A549 (cell line): ENCODE results near the gene RUNX2. TPM values are rescaled to one million over a fixed set of nuclear protein-coding genes. Genes with fewer than 3 reads are reported as not detected.

Source experiments
- ATAC-seq, 2 experiments: fragments of 200-7000 bp in 1 of 2; fragments of >200 bp in 1 of 2; cut with Nextera tagmentation in 1 of 2; cut with Tn5 transposase in 1 of 2; 3 replicates each; pipeline versions ENCODE4 v1.8.0 to v1.9.1; 2018 to 2020; ENCODE audit warnings: mild to moderate bottlenecking in 1 of 2, moderate library complexity in 1 of 2
- CTCF ChIA-PET: fragments of 300-600 bp; sonication (Branson Sonifier 250); formaldehyde crosslinking; extraction: SDS; loops from one replicate; lab custom pipeline; 2021; ENCODE audit warnings: antibody characterized with exemption, inconsistent platforms; lab: Yijun Ruan, JAX
- POLR2A ChIA-PET: fragments of 350-600 bp; formaldehyde crosslinking; extraction: SDS; loops from one replicate; lab custom pipeline; 2021; ENCODE audit warnings: antibody characterized with exemption, inconsistent platforms; lab: Yijun Ruan, JAX
- DNase-seq, 2 experiments: peaks; one replicate each; pipeline versions ENCODE4 v3.0.0 to v3.0.0-alpha.2; 2011 to 2016; ENCODE audit warnings: low read depth in 1 of 2, low spot score in 1 of 2
- FAIRE-seq: peaks from 2 replicates; lab custom pipeline; 2011; peaks lifted over from hg19 to GRCh38; lab: Jason Lieb, UNC
- H3K27ac ChIP-seq, 2 experiments: fragments of >200 bp; sonication (Bioruptor Twin); formaldehyde crosslinking; 3 replicates each; pipeline ENCODE4 v1.5.1; 2016 to 2017
- H3K4me1 ChIP-seq: fragments of >200 bp; sonication (Bioruptor Twin); formaldehyde crosslinking; 3 replicates; pipeline ENCODE4 v1.6.1; 2016
- H3K4me2 ChIP-seq: fragments of >200 bp; sonication (Bioruptor Twin); formaldehyde crosslinking; 3 replicates; pipeline ENCODE4 v1.6.1; 2016
- H3K4me3 ChIP-seq: fragments of >200 bp; sonication (Bioruptor Twin); formaldehyde crosslinking; 3 replicates; pipeline ENCODE4 v1.5.1; 2016
- H3K9me3 ChIP-seq: fragments of >200 bp; sonication (Bioruptor Twin); formaldehyde crosslinking; 3 replicates; pipeline ENCODE4 v1.6.1; 2016
- BHLHE40 ChIP-seq: IDR thresholded peaks from 2 replicates; pipeline ENCODE4 v1.6.1; 2012; ENCODE audit warnings: low read depth, low read length, inconsistent platforms
- CBX8 ChIP-seq: fragments of 200-600 bp; sonication (generic); IDR thresholded peaks from 2 replicates; pipeline ENCODE4 v1.6.1; 2016
- CEBPB ChIP-seq, 2 experiments: fragments of >200 bp in 1 of 2; sonication (Bioruptor Twin) in 1 of 2; formaldehyde crosslinking in 1 of 2; IDR thresholded peaks; 2 replicates each; pipeline ENCODE4 v1.6.1; 2012 to 2016
- CHD2 ChIP-seq: fragments of 150-350 bp; IDR thresholded peaks from 2 replicates; pipeline ENCODE4 v1.6.1; 2014; ENCODE audit warnings: low read length; ENCODE audit not compliant: partially characterized antibody
- EHF ChIP-seq: fragments of 250-450 bp; sonication (Bioruptor Pico); IDR thresholded peaks from 2 replicates; pipeline ENCODE4 v1.5.0; 2020; ENCODE audit warnings: mild to moderate bottlenecking
- ESRRA ChIP-seq: fragments of 150-350 bp; IDR thresholded peaks from 2 replicates; pipeline ENCODE4 v1.6.1; 2014; ENCODE audit warnings: mild to moderate bottlenecking, low read length, borderline replicate concordance
- GATA3 ChIP-seq: IDR thresholded peaks from 2 replicates; pipeline ENCODE4 v1.6.1; 2012; ENCODE audit warnings: borderline replicate concordance
- HDAC2 ChIP-seq: fragments of 200-600 bp; sonication (generic); IDR thresholded peaks from 2 replicates; pipeline ENCODE4 v1.6.1; 2016
- HEYL ChIP-seq: fragments of 250-450 bp; sonication (Bioruptor Pico); IDR thresholded peaks from 2 replicates; pipeline ENCODE4 v1.8.0; 2021; ENCODE audit warnings: mild to moderate bottlenecking, moderate library complexity
- HOXA7 ChIP-seq: fragments of 250-450 bp; sonication (Bioruptor Pico); IDR thresholded peaks from 2 replicates; pipeline ENCODE4 v1.5.0; 2020; ENCODE audit warnings: mild to moderate bottlenecking, moderate library complexity
- HOXB5 ChIP-seq: fragments of 250-450 bp; sonication (Bioruptor Pico); IDR thresholded peaks from 2 replicates; pipeline ENCODE4 v1.5.0; 2020; ENCODE audit warnings: mild to moderate bottlenecking, moderate library complexity
- JUN ChIP-seq, 2 experiments: fragments of >200 bp; sonication (Bioruptor Twin); formaldehyde crosslinking; IDR thresholded peaks; 2 replicates in 1 of 2; 3 replicates in 1 of 2; pipeline ENCODE4 v1.6.1; 2016 to 2017
- JUNB ChIP-seq: fragments of >200 bp; sonication (Bioruptor Twin); formaldehyde crosslinking; IDR thresholded peaks from 2 replicates; pipeline ENCODE4 v1.6.1; 2016
- NFE2L2 ChIP-seq: fragments of 150-350 bp; conservative IDR thresholded peaks from 2 replicates; pipeline ENCODE4 v1.6.1; 2014; ENCODE audit warnings: low read length
- NPAS2 ChIP-seq: fragments of 250-450 bp; sonication (Bioruptor Pico); IDR thresholded peaks from 2 replicates; pipeline ENCODE4 v1.8.0; 2022; ENCODE audit warnings: mild to moderate bottlenecking, moderate library complexity, borderline replicate concordance
- SMC3 ChIP-seq: fragments of >200 bp; sonication (Bioruptor Twin); formaldehyde crosslinking; IDR thresholded peaks from 3 replicates; pipeline ENCODE4 v1.6.1; 2018; ENCODE audit warnings: inconsistent platforms
- TFCP2L1 ChIP-seq: fragments of 250-450 bp; sonication (Bioruptor Pico); IDR thresholded peaks from 2 replicates; pipeline ENCODE4 v1.5.0; 2021; ENCODE audit warnings: mild to moderate bottlenecking
- TP53 ChIP-seq: fragments of 250-450 bp; sonication (Bioruptor Pico); IDR thresholded peaks from 2 replicates; pipeline ENCODE4 v1.5.0; 2021; ENCODE audit warnings: mild to moderate bottlenecking, moderate library complexity
- ZFP36 ChIP-seq: fragments of 450-650 bp; IDR thresholded peaks from 2 replicates; pipeline ENCODE4 v1.6.1; 2014; ENCODE audit warnings: borderline replicate concordance; ENCODE audit not compliant: partially characterized antibody
- WGBS: methylation state at CpG from one replicate; pipeline ENCODE4 v1.1.6; 2017; ENCODE audit errors: missing lambda C conversion rate; 5-methylcytosine and 5-hydroxymethylcytosine counted together
- polyA plus RNA-seq, 4 experiments: library from polyadenylated mRNA; depleted of rRNA in 3 of 4; stranded (reverse); fragments of >200 nt; fragmentation: RNase III in 1 of 4; extraction: RNeasy Plus Mini Kit Qiagen cat#74134 plus additional on column Dnase treatment in 1 of 4; gene quantifications; 2 replicates in 3 of 4; 3 replicates in 1 of 4; pipeline ENCODE4 v1.2.3, GENCODE V29; 2011 to 2017
- TF ChIP-seq, protein P1 (sequence below): IDR thresholded peaks from 2 replicates; pipeline ENCODE4 v1.6.1; 2012
- TF ChIP-seq, protein P2 (sequence below): fragments of 150-350 bp; IDR thresholded peaks from 2 replicates; pipeline ENCODE4 v1.6.1; 2014; ENCODE audit warnings: low read depth, mild to moderate bottlenecking, low read length
- TF ChIP-seq, protein P3 (sequence below): fragments of 250-450 bp; sonication (Bioruptor Pico); IDR thresholded peaks from 2 replicates; pipeline ENCODE4 v1.5.0; 2021; ENCODE audit warnings: mild to moderate bottlenecking, moderate library complexity, borderline replicate concordance

The RUNX2 gene
- polyA plus RNA-seq, 2 of the 4 experiments (the other 2 are of a cell fraction): 0.13 to 0.83 TPM

DNA sequence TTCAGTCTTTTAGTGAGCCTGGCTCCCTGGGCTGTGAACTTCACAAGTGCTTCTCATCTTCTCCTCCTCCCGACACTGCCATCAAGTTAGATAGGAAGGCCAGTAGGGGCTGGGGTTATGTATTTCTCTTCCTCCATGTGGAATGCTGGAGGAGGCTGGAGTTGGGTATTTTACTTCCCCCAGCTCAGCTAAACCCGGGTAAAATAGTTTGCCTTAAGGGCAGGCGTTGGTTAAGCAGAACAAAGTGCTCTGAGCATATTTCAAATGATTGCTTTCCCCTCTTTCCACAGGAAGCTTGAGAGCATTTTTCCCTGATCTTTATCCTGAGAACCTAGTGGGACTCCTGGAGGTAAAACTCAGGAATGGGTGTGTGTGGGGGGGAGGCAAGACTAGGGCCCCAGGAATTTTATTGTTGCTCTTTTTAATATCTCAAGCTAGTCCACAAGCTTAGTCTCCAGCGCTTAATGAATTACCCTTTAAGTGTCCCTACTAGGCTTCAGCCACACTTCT lies 66.5 kb downstream of the RUNX2 start:
- no peak overlapping the region for H3K27ac ChIP-seq
- no peak for TF ChIP-seq CHD2
- no peak for TF ChIP-seq ZFP36
- no peak for TF ChIP-seq JUNB
- no peak for TF ChIP-seq HEYL
- TF ChIP-seq, all 56 proteins: peak for 0
- Histone ChIP-seq H3K4me3 (no peak overlapping the region), H3K4me2 (no peak overlapping the region), H3K9me3 (no peaks in the 10 kb centered on the region), H3K4me1 (no peaks in the 10 kb centered on the region)
- FAIRE-seq (no peak), DNase-seq (no peak), ATAC-seq (no peak)
- WGBS: 43% methylated on average over 4 of the region's 4 CpGs
- POLR2A ChIA-PET: interaction anchor here (1.6 kb wide), 1 partner anchor 17 kb away, joined by 5 read pairs; the partner anchor contains the start of gene SUPT3H
- CTCF ChIA-PET: interaction anchor here (1.1 kb wide), 1 partner anchor 11 kb away, joined by 4 read pairs; no protein-coding TSS in a partner anchor

DNA sequence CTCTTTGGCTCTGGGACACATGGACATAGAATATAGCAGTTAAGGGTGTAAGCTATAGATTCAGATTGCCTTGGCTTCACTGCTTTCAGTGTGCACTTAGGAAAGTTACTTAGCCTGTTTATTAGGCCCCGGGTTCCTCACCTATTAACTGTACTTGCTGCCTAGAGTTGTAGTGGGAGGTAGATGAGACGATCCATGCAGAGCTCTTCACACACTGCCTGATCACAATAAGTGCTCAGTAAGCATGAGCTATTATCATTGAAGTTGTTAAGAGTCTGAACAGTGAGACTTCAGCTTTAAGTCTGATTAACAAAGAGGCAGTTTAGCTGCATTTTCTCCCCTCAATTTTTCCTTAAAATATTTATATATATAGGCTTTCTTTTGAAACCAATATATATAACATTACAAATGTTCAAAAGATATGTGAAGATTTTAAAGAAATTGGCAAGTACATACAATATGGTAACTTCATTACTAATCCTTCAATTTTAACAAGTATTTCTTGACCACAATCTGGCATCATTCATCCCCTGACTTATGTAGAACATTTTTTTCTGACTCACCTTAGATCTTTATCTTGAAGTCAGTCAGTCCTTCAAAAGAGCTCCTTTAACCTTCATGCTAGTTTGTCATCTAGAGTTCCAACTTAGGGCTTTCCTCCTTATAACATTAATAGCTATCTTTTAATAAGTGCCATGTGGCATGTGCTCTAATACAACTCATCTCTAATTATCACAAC lies 70.1 kb downstream of the RUNX2 start:
- TF ChIP-seq JUNB: no peak
- TF ChIP-seq CBX8: no peak
- no peak for TF ChIP-seq GATA3
- no peak for TF ChIP-seq NPAS2
- TF ChIP-seq JUN (IDR thresholded peaks at IDR 0.05): no peak
- TF ChIP-seq, protein P1, sequence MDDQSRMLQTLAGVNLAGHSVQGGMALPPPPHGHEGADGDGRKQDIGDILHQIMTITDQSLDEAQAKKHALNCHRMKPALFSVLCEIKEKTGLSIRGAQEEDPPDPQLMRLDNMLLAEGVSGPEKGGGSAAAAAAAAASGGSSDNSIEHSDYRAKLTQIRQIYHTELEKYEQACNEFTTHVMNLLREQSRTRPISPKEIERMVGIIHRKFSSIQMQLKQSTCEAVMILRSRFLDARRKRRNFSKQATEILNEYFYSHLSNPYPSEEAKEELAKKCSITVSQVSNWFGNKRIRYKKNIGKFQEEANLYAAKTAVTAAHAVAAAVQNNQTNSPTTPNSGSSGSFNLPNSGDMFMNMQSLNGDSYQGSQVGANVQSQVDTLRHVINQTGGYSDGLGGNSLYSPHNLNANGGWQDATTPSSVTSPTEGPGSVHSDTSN: no peak
- no peak for TF ChIP-seq SMC3
- no peak for TF ChIP-seq CEBPB (IDR thresholded peaks at IDR 0.05)
- no peak for TF ChIP-seq EHF (CRISPR knock-in tag)
- TF ChIP-seq HOXB5 (CRISPR knock-in tag): no peak
- no peak for TF ChIP-seq BHLHE40
- no peak for TF ChIP-seq HDAC2
- TF ChIP-seq, all 56 proteins: peak for 0
- H3K4me1 ChIP-seq: no peaks in the 10 kb centered on the region
- DNase-seq: no peak
- WGBS: 12% methylated on average over 2 of the region's 2 CpGs
- H3K27ac ChIP-seq: no peak overlapping the region
- CTCF ChIA-PET: interaction anchor here (1.2 to 1.4 kb wide), 2 partner anchors 316 to 923 kb away, joined by 3 to 4 read pairs; no protein-coding TSS in a partner anchor
- POLR2A ChIA-PET: no interaction called here
- no peak overlapping the region for H3K4me3 ChIP-seq
- no peaks in the 10 kb centered on the region for H3K9me3 ChIP-seq
- no peak for FAIRE-seq
- no peak for ATAC-seq
- no peak overlapping the region for H3K4me2 ChIP-seq

DNA sequence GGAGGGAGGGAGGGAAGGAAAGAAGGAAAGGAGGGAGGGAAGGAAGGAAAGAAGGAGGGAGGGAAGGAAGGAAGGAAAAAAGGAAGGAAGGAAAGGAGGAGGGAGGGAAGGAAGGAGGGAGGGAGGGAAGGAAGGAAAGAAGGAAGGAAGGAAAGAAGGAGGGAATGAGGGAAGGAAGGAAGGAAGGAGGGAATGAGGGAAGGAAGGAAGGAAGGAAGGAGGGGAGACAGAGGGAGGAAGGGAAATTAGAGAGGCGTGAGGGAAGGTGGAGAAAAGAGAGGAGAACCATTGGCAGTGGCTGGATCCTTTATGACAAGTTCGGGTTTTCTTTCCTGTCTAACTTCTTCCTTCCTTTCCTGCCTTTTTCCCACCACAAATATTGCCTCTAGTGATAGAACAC lies 71.9 kb downstream of the RUNX2 start:
- no peak for FAIRE-seq
- 27% methylated on average over 2 of the region's 2 CpGs for WGBS

More for the DNA sequence above, 71.9 kb downstream of the RUNX2 start:
- DNase-seq: no peak
- no peak for ATAC-seq
- Histone ChIP-seq H3K9me3 (no peaks in the 10 kb centered on the region), H3K27ac (no peak overlapping the region), H3K4me2 (no peak overlapping the region), H3K4me3 (no peak overlapping the region), H3K4me1 (no peaks in the 10 kb centered on the region)
- CTCF ChIA-PET: no interaction called here
- no peak for TF ChIP-seq HEYL
- TF ChIP-seq CEBPB (IDR thresholded peaks at IDR 0.05): no peak
- no peak for TF ChIP-seq ESRRA
- TF ChIP-seq, protein P2, sequence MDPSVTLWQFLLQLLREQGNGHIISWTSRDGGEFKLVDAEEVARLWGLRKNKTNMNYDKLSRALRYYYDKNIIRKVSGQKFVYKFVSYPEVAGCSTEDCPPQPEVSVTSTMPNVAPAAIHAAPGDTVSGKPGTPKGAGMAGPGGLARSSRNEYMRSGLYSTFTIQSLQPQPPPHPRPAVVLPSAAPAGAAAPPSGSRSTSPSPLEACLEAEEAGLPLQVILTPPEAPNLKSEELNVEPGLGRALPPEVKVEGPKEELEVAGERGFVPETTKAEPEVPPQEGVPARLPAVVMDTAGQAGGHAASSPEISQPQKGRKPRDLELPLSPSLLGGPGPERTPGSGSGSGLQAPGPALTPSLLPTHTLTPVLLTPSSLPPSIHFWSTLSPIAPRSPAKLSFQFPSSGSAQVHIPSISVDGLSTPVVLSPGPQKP: no peak
- TF ChIP-seq TFCP2L1 (CRISPR knock-in tag): no peak
- TF ChIP-seq JUN (IDR thresholded peaks at IDR 0.05): no peak
- TF ChIP-seq EHF (CRISPR knock-in tag): no peak
- TF ChIP-seq, protein P3, sequence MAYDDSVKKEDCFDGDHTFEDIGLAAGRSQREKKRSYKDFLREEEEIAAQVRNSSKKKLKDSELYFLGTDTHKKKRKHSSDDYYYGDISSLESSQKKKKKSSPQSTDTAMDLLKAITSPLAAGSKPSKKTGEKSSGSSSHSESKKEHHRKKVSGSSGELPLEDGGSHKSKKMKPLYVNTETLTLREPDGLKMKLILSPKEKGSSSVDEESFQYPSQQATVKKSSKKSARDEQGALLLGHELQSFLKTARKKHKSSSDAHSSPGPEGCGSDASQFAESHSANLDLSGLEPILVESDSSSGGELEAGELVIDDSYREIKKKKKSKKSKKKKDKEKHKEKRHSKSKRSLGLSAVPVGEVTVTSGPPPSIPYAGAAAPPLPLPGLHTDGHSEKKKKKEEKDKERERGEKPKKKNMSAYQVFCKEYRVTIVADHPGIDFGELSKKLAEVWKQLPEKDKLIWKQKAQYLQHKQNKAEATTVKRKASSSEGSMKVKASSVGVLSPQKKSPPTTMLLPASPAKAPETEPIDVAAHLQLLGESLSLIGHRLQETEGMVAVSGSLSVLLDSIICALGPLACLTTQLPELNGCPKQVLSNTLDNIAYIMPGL (CRISPR knock-in tag): no peak
- no peak for TF ChIP-seq HOXA7 (CRISPR knock-in tag)
- TF ChIP-seq NFE2L2: no peak
- no peak for TF ChIP-seq TP53 (CRISPR knock-in tag)
- POLR2A ChIA-PET: no interaction called here
